ENCODE results near the gene LRRN4.
A peak's percentile ranks its signal among the peaks of the same experiment; 100 is the strongest.

The LRRN4 gene

DNA sequence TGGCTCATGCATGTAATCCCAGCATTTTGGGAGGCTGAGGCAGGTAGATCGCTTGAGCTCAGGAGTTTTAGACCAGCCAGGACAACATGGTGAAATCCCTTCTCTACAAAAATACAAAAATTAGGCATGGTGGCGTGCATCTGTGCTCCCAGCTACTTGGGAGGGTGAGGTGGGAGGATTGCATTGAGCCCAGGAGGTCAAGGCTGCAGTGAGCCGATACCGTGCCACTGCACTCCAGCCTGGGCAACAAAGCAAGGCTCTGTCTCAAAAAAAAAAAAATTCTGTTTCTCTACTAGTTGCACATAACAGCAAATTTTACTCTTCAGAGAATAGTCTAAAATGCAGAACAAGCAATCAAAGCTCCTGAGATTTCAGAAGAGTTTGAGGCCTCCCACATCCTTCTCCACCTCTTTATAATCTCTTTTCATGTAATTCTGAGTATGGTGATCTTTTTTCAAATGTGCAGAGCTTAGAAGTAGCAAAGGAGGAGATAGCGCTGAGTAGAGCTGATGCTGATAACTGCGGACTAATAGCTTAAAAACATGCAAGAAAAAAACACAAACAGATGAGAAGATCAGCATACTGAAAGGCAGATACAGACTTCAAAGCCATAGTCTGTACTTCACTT is 23.3 kb downstream of the LRRN4 start:
- DNase-seq (ENCODE audit: low read depth), result no peak

DNA sequence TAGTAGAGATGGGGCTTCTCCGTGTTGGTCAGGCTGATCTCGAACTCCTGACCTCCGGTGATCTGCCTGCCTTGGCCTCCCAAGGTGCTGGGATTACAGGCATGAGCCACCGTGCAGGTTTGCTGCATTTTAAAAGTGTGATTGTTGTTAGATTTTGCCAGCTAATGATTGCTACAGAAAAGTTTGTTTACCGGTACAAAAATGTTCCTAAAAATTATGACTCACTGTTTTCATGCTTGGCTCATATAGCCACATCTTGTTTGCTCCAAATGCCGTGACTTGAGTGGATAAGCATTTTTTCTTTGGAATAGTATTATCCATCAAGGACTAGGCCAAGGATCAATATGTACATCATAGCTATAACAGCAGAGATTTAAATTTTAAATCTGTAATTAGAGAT is 24.3 kb downstream of the LRRN4 start:
- no peak for DNase-seq (ENCODE audit: low read depth)

DNA sequence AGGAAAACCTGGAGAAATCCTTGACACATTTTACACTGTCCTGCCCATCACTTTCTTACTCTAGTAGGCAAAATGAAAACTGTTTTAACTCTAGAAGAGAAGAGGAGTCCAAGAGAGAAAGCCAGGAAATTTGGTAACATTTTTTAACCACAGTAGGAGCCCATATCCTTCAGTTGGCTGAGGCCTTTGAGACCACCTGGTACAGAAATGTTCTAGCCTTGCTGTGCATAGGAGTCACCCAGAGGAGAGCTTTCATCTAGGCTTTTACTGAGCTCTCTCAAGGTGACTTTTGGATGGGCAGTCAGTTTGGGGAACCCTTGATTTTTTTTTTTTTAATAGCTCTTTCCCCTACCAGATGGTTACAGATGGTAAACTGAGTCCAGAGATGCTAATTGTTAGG is 25.0 kb downstream of the LRRN4 start:
- DNase-seq (ENCODE audit: low read depth), result no peak

DNA sequence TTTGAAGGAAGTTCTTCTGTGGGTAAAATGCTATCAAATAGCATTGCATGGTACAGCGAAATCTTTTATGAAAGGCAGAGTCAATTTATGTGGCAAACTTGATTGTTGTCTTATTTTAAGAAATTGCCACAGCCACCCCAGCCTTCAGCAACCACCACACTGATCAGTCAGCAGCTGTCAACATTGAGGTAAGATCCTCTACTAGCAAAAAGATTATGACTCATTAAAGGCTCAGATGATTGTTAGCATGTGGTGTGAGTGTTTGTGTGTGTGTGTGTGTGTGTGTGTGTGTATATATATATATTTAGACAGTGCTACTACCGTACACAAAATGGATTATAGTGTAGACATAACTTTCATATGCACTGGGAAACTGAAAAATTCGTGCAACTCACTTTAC is 27.8 kb downstream of the LRRN4 start:
- no peak for DNase-seq (ENCODE audit: low read depth)

DNA sequence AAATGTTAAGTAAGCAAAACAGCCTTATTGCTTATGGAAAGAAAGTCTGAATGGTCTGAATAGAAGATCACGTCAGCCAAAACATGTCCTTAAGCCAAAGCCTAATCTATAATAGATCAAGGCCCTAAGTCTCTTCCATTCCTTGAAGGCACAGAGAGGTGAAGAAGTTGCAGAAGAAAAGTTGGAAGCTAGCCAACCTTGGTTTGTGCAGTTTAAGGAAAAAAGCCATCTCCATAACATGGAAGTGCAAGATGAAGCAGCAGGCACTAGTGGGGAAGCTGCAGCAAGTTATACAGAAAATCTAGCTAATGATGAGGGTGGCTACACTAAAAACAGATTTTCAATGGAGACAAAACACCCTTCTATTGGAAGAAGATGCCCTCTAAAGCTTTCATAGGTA is 29.1 kb downstream of the LRRN4 start:
- DNase-seq (ENCODE audit: low read depth), result no peak

- DNase-seq (ENCODE audit: low read depth), result no peak
Measured at GRCh38 chr20:6017880-6018279, 36.0 kb downstream of the LRRN4 start.

DNA sequence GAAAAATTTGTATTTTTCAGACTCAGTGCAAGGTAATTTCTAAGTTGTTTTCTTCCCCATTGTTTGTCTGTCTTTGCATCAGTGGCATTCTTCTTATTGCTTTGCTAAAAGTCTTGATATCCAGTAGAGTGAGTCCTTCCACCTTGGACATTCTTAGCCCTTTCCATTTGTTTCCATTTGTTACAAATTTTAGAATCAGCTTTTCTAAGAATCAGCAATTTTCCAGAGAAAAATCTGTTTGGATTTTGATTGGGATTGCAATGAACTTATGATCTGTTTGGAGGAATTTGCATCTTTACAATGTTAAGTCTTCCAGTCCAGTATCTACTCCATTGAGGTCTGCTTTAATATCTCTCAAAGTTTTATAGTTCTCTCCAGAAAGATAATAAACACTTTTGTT is 36.4 kb downstream of the LRRN4 start:
- DNase-seq (ENCODE audit: low read depth), result no peak

- no peak for DNase-seq (ENCODE audit: low read depth)
Measured at GRCh38 chr20:6014957-6015356, 38.9 kb downstream of the LRRN4 start.

DNA sequence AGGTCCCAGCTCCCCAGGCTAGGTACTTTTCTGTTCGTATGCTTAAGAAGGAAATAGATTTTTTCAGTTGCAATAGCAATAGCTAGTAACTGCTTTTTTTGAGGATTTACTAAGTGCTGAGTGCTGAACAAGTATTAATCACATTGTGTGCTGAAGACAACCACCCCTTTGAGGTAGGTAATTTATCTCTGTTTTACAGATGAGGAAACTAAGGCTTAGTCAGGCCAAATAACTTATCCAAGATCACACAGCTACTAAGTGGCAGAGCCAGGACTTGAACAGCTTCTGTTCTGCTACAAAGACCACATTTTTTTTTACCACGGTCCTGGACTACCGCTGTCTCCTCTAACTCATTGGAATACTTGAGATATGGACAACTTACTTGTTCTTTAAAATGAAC is 39.8 kb downstream of the LRRN4 start:
- no peak for DNase-seq (ENCODE audit: low read depth)

DNA sequence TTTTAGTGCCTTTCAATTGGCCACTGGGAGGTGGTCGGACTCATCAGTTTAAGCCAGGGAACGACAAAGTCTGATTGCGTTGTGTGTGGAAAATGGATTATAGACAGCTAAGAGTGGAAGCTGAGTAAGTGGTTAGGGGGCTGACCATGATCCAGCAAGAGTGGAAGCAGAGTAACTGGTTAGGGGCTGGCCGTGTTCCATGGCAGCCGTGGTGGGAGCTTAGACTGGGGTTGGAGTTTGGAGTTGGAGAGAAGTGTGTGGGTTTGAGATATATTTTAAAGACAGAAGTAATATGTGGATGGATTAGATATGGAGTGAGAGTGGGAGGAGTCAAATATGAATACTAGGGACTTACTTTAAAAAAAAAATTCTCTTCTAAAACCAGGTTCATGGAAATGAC is 41.7 kb downstream of the LRRN4 start:
- DNase-seq (ENCODE audit: low read depth), result no peak

GRCh38 chr20:6008254-6008653 is 45.6 kb downstream of the LRRN4 start:
- no peak for DNase-seq (ENCODE audit: low read depth)

DNA sequence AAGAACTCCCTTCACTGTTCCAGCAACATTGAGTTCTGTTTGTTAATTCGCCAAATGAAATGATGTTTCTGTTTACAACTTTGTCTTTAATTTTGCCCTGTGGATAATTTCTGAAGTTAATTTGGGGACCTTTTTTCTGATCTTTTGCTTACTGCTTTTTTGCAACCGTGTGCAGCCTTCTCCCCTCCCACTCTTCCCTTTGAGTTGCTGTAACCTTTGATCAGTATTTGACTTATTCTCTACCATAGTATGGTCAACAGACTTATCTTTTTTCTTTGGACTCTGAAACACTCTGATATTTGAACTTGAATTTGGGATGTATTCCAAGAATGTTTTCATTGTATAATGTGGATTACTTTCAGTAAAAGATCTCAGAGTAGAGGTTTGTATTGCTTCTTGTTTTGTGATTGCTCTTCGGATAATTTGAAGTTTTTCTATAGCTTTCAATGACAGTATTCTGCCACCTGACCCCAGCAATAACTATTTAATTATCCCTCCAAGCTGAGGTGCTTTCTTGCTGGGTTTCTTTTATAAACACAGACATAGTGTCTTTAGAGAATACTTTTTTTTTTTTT is 46.2 kb downstream of the LRRN4 start:
- DNase-seq (ENCODE audit: low read depth), result no peak

GRCh38 chr20:6007094-6007528 is 46.7 kb downstream of the LRRN4 start:
- DNase-seq (ENCODE audit: low read depth), result no peak

DNA sequence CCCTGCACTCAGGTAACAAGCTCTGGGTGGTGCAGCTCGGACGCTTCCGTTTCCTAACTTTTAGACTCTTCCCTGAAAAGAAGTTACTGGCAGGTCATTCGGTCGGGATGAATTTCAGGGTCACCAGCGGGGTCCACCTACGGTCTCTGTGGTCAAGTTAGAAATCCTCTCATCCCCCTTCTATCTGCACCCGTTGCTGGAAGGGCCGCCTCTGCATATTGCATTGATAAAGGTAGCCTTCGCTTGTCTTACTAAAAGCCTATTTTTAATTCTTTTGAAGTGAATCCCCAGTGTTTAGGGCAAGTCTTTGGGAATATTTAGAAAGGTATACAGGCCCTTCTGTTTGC is 47.3 kb downstream of the LRRN4 start:
- DNase-seq (ENCODE audit: low read depth), result no peak

DNA sequence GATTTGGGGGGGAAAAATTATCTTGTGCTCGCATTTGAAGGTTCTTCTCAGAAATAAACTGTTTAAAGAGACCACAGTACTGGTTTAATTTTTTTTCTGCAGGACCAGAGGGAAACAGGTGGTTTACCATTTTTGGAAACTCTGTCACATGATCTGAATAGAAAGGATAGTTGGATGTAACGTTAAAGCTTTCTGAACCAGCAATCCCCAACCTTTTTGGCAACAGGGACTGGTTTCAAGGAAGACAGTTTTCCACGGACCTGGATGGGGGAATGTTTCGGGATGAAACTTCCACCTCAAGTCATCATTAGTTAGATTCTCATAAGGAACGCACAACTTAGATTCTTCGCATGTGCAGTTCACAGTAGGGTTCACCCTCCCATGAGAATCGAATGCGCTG is 53.0 kb downstream of the LRRN4 start:
- no peak for DNase-seq (ENCODE audit: low read depth)

DNA sequence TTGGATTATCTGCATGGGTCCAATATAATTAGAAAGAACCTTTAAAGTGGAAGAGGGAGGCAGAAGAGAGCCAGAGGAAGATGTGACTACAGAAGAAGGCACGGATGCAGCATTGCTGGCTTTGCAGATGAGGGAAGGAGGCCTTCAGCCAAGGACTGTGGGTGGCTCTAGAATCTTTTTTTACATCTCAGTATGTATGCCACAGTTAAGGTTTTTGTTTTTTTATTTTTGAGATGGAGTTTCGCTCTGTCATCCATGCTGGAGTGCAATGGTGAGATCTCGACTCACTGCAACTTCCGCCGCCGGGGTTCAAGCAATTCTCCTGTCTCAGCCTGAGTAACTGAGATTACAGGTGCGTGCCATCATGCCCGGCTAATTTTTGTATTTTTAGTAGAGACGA is 54.1 kb downstream of the LRRN4 start:
- DNase-seq (ENCODE audit: low read depth), result no peak

DNA sequence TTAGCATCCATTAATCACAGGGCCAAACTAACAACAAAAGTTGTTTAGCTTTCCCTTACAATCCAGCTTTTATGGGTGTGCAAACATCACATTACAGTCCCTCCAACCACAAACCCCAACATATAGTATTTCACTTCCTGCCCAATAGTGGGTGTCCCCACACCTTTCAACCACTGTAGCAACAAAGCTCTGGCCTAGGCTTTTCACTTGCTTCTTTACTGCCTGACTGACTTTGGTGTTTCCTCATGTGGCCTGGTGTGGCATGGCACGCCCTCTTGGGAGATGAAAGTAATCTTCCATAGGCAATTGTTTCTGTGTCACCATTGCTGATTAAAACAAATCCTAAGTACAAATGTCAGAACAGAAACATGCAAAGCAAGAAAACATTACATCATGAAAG is 57.1 kb downstream of the LRRN4 start:
- peak; percentile 16 for DNase-seq (ENCODE audit: low read depth)

DNA sequence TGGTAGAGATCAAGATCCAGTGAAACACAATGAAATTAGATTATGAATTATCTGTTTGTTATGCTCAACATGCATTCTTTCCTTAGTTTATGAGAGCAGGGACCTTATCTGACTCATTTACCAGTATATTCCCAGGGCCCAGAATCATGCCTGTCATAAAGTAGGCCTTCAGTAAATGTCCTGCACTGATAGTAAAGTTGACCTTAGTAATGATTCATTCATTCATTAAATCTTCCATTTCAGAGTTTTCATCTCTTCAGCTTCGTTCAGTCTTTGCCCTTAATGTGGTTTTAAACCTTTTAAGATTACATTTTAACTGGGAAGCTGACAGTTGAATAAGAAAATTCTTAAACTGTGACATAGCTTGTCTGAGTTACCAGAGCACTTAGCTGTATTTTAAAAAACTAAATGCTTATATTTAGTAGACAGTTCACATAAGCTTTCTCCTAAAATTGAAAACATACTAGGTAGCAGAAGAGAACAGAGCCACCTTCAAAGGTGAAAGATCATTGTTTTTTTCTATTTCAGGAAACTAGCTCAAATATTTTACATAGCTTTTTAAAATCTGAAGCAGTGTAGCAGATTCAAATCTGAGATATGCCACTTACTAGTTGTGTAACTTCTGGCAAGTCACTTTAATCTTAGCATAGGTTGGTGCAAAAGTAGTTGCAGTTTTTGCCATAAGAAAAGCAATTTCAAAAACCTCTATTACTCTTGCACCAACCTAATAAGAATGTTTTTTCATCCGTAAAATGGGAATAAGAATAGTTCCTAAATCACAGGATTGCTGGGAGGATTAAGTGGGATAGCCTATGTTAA is 62.0 kb downstream of the LRRN4 start:
- DNase-seq (ENCODE audit: low read depth), result no peak

GRCh38 chr20:5990946-5991345 is 62.9 kb downstream of the LRRN4 start:
- no peak for DNase-seq (ENCODE audit: low read depth)
